Measurements from ENCODE around the gene SLC12A3.

The SLC12A3 gene

GRCh38 chr16:56864960-56865359 lies at the start of gene SLC12A3:
Gene SLC12A3 (plus strand): TSS chr16:56865207. CDS start chr16:56865236, 29 bp downstream.
- no peak within 1 kb of the TSS for H3K27ac ChIP-seq
- DNase-seq (ENCODE audit: low spot score), result no peak
- TF ChIP-seq CTCF (IDR thresholded peaks at IDR 0.05), result no peak
- no peak within 1 kb of the TSS for H3K4me3 ChIP-seq

GRCh38 chr16:56815721-56816120 lies 49.3 kb upstream of the SLC12A3 start:
- TF ChIP-seq CTCF (IDR thresholded peaks at IDR 0.05), result no peak
- H3K4me3 ChIP-seq, result no peak overlapping the region
- H3K27ac ChIP-seq, result no peak overlapping the region
- no peak for DNase-seq (ENCODE audit: low spot score)

- TF ChIP-seq CTCF (IDR thresholded peaks at IDR 0.05), result no peak
- H3K27ac ChIP-seq, result no peak overlapping the region
These were observed 48.0 kb upstream of the SLC12A3 start for GRCh38 chr16:56817056-56817455.

GRCh38 chr16:56817938-56818337 lies 47.1 kb upstream of the SLC12A3 start:
- DNase-seq (ENCODE audit: low spot score), result no peak
- Histone ChIP-seq H3K27ac (no peak overlapping the region), H3K4me3 (no peak overlapping the region)
- TF ChIP-seq CTCF (IDR thresholded peaks at IDR 0.05), result no peak

More at GRCh38 chr16:56817056-56817455, 48.0 kb upstream of the SLC12A3 start:
- DNase-seq (ENCODE audit: low spot score), result no peak
- no peak overlapping the region for H3K4me3 ChIP-seq

- no peak for DNase-seq (ENCODE audit: low spot score)
- TF ChIP-seq CTCF (IDR thresholded peaks at IDR 0.05), result no peak
- H3K4me3 ChIP-seq, result no peak overlapping the region
- no peak overlapping the region for H3K27ac ChIP-seq
These were observed 41.8 kb upstream of the SLC12A3 start for GRCh38 chr16:56823081-56823733.

- Histone ChIP-seq H3K4me3 (no peak overlapping the region), H3K27ac (no peak overlapping the region)
- DNase-seq (ENCODE audit: low spot score), result no peak
- TF ChIP-seq CTCF (IDR thresholded peaks at IDR 0.05), result no peak
These were observed 40.7 kb upstream of the SLC12A3 start for GRCh38 chr16:56824331-56824730.

GRCh38 chr16:56824804-56825203 lies 40.2 kb upstream of the SLC12A3 start:
- H3K27ac ChIP-seq, result no peak overlapping the region
- DNase-seq (ENCODE audit: low spot score), result no peak

More at GRCh38 chr16:56824804-56825203, 40.2 kb upstream of the SLC12A3 start:
- no peak overlapping the region for H3K4me3 ChIP-seq
- no peak for TF ChIP-seq CTCF (IDR thresholded peaks at IDR 0.05)

All from coronary artery (tissue), 2 donors.